Stimulated activated CD4-positive, alpha-beta T cell treated with anti-CD3 and anti-CD28 coated beads, Interleukin-4, amount 100 ng/mL, for 4 hours (primary cell): ENCODE data around the gene HIF3A.
"Not testable (repeated sequence)": the region's sequence is repeated elsewhere in the genome, so short reads cannot be mapped to it uniquely, and the experiment has no call there.

Experiments used
- DNase-seq, 2 experiments: peaks; one replicate each; pipeline ENCODE4 v3.0.0-alpha.2; 2020

Gene HIF3A

DNA sequence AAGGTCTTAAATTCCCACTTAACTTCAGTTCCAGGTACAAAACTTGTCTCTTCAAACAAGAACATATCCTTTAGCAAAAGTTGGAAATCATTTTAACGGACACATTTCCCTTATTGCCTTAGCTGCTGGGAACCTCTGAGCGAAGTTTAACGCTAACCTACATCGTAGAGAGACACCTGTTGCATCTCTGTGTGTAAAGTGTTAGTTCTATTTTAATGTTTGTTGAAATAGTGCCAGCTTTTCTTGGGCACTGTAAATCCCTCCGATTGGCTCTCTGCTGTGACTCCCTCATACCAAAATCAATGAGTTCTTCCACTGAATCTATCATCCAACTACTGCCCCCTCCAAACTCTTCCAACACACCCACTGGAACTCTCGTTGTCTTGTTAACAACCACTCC lies 2.3 kb upstream of the HIF3A start:
- DNase-seq, result no peak

DNA sequence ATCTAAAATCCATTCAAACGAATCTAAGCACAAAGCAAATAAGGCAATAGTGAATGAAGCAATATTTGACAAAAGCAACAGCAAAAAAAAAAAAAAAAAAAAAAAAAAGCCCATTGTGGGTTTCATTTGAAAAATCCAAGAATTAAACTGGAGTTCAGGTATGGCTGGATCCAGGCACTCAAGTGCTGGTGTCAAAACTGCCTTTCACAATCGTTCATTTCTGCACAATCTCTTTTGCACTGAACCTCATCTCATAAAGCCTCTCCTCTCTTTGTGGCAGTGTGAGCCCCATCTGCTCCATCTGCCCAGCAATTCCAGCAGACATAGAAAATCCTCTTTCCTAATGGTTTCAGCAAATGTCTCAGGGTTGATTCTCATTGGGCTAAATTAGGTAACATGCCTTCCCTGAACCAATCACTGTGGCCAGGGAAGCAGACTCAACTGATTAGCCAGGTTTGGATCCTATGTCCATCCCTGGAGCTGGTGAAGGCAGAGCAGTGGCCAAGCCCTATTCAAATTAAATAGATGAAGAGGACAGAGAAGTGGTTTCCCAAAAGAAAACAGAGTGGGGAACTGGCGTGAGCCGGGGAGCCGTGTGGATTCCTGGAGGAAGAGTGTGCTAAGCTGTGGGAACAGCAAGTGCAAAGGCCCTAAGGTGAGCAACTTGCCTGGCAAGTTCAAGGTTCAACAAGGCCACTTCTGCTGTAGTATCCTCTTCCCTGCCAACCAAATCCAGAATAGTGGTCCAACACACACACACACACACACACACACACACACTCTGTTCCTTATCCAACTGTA lies 1.2 kb upstream of the HIF3A start:
- DNase-seq, result no peak

DNA sequence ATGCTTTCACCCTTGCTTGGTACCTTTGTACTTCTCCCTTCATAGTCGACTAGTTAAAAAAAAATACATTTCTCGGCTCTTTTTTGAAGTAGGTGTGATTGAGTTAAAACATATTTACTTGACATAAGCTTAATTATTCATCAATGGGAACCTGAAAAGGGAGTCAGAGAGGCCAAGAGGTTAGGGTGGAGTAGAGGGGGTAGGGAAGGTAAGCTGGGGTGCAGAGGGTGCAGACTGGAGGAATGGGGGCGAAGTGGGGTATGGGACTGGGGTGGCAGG lies 701 bp upstream of the HIF3A start:
- no peak for DNase-seq

DNA sequence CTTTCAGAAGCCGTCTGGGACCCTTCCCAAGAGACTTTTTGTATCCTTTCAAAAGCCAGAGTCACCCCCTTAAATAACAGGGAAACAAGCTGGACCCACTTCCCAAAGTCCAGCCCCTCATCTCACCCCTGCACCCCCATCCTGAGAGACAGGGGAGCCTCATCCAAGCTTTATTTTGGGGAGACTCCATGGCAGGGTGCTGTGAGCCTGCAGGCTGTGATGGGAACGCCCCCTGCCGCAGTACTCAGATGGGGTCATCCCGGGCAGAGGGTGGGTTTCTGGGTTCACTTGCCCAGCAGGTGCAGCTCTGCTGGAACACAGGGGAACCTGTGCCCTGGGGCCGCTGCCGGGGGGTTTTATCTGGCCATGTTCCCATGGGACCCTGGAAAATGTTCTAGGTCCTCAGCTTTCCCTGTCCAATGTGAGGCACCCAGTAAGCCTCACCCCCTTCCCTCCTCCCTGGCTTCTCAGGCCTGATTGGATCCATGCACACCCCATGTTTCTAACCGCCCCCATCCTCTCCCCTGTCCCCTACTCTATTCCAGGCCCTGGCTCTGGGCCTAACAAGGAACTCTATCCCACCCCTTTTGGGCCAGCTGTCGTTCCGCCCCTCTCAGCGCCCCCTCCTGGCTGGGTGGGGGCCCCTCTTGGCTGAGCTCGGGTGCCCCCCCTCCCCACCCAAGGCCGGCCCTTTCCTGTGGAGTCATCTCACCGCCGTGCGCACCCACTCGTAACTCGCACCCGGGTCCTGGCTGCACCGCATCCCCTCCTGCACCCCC lies 1.0 kb downstream of the HIF3A start:
- no peak for DNase-seq

DNA sequence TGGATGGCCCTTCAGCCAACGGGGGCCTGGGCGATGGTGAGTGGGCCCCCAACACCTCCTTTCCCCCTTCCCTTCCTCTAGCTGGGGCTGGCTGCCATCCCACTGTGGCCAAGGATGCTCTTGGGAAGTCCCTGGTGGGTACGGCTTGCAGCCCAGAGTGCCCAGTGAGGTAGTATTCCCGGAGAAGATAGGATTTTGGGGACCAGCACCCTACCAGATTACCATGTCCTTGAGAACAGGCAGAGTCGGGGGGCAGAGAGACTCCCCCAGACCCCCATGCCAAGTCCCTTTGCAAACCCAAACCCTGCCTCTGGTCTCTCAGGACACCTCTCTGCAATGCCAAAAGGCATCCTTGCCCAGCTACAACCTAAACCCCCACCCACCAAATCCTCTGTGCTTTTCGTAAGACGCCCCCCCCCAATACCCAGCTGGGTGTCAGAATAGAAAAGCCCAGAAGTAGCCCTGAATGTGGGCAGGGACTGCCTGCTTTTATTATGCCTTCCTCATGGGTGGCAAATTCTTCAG lies 1.7 kb downstream of the HIF3A start:
- DNase-seq, result no peak

DNA sequence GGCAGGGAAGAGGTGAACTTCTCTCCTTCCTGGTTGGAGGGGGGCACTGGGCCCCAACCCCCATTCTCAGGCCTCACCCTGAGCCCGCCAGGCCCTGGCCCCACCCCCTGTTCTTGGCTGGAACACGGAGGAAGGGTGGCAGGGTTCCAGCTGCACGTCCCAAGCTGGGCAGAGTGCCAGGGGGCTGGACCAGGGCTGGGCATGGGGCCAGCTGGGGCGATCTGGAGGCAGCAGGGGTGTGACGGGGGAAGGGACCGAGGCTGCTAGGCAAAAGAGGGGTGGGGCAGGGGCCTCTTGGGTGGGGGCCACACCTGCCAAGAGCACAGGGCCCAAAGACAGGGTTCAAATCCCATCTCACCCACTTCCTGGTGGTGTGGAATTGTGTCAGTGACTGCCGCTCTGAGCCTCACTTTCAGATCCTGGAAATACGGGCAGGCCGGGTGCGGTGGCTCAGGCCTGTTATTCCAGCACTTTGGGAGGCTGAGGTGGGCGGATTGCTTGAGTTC lies 2.2 kb downstream of the HIF3A start:
- no peak for DNase-seq

DNA sequence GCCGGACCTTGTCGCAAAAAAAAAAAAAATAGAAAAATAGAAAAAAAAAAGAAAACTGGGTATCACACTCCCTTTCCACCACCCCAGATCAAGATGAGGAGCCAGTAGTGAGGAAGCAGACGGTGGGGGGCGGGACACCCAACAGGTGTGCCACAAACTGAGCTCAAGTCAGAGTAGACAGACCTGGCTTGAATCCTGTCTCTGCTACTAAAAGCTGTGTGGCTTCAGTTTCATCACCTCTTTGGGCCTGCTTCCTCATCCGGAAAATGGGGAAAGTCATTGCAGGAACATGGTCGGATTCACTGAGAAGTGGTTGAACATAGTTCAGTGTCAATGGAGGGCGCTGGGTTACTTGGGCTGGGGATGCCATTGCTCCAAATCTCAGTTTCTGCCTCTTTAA lies 2.9 kb downstream of the HIF3A start:
- no peak for DNase-seq

DNA sequence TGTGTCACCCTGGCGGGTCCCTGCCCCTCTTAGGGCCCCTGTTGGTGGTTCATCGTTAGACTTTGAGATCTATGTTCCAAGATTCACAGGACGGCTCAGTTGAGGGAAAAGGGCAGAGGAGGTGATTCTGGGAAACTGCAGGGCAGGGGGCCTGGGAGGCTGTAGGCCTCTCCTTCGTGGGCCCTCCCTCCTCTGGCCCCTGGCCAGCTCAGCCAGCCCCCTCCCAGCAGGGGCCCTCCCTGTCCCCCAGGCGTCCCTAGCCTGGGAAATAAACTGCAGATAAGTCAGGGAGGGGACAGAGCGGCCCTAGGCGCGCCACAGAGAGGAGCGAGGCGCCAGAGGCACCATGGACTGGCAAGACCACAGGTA lies 6.5 kb downstream of the HIF3A start:
- DNase-seq, result no peak

DNA sequence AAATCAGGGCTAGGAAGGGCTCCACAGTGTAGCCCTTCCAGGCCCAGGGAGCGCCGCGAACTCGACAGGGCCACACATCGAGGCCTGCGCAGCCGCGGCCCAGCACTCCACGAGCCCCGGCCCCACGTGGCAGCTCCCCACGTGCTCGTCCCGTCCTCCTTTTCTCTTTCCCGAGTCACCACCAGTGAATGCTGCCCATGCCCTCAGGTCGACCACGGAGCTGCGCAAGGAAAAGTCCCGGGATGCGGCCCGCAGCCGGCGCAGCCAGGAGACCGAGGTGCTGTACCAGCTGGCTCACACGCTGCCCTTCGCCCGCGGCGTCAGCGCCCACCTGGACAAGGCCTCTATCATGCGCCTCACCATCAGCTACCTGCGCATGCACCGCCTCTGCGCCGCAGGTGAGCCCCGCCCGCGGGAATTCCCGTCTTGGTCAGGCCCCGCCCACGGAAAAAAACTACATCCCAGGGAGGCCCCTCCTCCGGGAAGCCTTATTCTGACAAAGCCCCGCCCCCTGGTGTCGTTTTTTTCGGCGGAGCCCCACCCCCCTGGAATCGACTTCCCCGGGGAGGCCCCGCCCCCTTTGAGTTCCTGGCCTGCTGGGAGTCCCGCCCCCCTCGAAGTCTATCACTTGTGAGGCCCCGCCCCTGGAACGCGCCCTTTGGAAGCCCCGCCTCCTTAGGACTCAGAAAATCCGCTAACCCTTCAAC lies 7.0 kb downstream of the HIF3A start:
- DNase-seq, result peak in 1 of 2 experiments; percentile 9

DNA sequence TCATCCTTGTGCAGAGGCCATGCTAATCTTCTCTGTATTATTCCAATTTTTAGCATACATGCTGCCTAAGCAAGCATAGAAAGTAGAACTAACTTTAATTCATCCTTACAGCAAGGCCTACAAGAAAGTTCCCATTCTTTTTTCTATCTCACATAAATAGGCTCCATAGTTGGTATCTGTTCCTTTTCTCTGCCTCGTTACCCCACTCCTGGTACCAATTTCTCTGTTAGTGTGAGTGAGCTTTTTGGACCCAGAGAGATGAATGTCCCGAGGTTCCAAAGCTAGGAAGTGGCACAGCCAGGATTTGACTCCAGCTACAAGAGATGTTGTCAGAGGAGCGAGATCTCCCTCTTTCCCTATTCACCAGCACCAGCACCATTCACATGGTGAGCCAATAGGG lies 9.7 kb downstream of the HIF3A start:
- no peak for DNase-seq

DNA sequence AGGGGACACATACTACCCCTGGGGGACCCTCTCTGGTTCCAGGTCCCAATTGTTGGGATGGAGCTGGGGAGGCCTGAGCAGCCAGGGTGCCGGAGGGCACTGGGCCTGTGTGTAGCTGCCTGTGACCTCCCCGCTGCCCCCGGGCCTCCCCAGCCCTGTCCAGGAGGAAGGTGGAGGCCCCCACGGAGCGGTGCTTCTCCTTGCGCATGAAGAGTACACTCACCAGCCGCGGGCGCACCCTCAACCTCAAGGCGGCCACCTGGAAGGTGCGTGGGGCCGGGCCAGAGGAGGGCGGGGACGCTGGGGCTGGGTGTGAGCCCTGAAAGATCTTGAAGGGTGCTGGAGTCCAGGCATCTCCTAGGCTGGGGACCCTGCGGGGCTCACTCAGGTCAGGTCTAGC lies 11.7 kb downstream of the HIF3A start:
- DNase-seq, result no peak

DNA sequence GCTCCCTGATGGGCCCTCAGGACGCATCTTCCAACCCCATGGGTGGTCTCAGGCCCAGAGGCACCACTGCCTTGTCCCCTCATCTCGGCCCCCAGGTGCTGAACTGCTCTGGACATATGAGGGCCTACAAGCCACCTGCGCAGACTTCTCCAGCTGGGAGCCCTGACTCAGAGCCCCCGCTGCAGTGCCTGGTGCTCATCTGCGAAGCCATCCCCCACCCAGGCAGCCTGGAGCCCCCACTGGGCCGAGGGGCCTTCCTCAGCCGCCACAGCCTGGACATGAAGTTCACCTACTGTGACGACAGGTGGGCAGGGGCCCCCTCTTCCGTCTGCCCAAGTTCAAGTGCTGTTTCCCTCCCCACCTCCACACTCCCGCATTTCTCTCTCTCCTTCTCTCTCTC lies 12.2 kb downstream of the HIF3A start:
- DNase-seq, result no peak

DNA sequence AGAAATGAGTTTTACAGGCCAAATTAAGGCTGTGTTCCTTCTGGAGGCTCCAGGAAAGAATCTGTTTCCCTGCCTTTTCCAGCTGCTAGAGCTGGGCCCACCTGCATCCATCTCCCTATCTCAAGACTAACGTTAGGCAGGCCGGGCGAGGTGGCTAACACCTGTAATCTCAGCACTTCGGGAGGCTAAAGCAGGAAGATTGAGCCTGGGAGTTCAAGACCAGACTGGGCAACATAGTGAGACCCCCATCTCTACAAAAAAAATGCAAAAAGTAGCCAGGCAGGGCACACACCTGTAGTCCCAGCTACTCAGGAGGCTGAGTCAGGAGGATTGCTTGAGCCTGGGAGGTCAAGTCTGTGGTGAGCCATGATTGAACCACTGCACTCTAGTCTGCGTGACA lies 14.6 kb downstream of the HIF3A start:
- DNase-seq, result no peak

DNA sequence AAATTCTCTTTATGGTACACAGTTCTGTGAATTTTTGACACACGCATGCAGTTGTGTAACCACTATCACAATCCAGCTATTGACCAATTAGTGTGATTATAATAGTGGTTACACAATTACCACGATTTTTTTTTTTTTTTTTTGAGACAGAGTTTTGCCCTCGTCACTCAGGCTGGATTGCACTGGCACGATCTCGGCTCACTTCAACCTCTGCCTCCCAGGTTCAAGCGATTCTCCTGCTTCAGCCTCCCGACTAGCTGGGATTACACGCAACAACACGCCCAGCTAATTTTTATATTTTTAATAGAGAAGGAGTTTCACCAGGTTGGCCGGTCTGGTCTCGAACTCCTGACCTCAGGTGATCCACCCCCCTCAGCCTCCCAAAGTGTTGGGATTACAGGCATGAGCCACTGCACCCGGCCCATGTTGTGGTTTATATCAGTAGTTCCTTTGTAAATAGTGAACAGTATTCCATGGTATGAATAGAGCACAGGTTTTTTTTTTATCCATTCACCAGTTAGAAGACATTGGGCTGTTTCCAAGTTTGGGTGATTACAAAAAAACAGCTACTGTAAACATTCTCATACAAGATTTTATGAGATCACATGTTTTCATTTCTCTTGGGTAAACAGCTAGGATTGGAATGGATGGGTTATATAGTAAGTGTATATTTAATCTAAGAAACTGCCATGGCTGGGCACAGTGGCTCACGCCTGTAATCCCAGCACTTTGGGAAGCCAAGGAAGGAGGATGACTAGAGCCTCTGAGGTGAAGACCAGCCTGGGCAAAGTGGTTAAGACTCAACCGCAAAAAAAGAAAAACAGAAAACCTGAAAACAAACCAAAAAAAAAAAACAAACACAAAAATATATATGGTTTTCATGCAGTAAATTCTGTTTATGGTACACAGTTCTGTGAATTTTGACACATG lies 17.0 kb downstream of the HIF3A start:
- not testable (repeated sequence) for DNase-seq

DNA sequence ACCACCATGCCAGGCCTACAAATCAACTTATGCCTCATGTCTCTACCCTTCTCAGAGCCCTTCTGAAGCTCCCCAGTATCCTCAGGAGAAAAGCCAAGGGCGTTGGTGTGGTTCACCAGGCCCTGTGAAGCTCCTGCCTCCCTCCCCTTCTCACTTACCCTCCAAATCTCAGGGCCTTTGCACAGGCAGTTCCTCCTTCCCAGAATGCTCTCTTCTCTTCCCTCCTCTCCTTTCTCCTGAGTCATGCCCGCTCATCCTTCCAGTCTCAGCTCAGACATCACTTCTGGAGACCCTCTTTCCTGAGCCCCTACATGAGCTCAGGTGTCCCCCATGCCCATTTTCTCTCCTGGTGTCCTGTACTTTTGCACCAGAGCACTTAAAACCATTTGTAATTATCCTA lies 20.5 kb downstream of the HIF3A start:
- DNase-seq, result no peak

DNA sequence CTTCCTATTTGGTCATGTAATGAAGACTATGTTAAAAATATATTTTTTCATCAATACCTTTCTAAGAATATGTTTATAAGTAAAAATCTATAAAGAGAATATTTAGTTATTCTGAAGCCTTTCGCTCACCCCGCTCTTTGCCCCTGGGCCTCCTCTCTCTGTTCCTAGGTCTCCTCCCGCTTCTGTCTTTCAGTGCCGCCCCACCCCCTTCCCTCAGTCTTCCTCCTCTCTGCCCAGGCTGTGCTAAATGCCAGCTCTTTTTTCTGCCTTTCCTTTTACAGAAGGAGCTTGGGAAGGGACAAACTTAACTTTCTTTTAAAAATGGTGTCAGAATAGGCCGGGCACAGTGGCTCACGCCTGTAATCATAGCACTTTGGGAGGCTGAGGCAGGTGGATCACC lies 22.8 kb downstream of the HIF3A start:
- no peak for DNase-seq

DNA sequence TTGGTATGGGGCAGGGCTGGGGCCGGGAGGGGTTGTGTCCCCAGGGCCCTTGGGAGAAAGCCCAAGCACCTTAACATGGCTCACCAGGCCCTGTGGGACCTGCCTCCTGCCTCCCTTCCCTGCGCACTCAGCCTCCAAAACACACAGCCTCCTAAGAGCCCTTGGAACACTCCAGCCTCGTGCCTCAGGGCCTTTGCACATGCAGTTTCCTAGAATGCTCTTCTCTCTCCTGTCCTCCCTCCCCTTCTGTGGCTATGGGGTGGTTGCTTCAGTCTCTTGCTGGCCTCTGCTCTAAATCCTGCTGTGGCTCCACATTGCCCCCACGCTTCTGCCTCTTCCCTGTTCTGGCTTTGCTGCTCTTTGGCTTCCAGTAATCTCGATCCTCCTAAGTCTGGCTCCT lies 23.7 kb downstream of the HIF3A start:
- DNase-seq, result no peak

DNA sequence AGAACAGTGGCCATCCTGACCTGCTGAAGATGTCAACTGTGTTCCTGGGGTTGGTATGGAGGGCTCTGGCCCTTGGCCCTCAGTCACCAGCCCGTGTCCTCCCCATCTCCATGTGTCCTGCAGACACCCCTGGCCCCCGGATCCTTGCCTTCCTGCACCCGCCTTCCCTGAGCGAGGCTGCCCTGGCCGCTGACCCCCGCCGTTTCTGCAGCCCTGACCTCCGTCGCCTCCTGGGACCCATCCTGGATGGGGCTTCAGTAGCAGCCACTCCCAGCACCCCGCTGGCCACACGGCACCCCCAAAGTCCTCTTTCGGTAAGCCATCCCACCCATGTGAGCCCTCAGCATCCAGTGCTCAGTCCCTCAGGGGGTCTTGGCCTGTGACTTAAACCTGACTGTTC lies 24.8 kb downstream of the HIF3A start:
- no peak for DNase-seq

DNA sequence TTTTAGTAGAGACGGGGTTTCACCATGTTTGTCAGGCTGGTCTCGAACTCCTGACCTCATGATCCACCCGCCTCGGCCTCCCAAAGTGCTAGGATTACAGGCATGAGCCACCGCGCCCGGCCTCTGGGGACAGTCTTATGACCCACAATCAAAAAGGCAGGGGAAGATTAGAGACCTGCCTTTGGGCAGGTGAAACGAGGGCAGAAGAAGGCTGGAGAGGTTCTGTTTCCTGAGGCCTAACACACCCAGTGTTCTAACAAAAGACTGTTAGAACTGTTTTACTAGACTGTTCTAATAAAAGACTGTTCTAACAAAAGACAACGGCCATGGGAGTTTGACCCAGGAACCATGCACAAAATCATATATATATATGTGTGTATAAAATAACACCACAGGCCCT lies 26.4 kb downstream of the HIF3A start:
- not testable (repeated sequence) for DNase-seq

DNA sequence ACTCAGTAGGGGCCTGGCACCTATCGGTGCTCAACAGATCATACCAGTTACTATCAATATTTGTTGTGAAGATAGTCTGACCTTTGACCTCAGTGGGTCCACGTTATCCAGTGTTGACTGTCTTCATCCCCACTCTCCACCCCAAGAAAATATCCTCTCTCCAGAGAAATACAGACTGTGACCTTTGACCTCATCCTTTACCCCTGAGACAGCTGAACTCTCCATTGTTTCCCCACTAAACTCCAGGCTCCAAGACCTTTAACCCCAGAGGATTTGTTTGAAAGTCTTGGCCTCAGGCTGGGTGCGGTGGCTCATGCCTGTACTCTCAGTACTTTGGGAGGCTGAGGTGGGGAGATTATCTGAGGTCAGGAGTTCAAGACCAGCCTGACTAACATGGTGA lies 27.4 kb downstream of the HIF3A start:
- DNase-seq, result no peak

DNA sequence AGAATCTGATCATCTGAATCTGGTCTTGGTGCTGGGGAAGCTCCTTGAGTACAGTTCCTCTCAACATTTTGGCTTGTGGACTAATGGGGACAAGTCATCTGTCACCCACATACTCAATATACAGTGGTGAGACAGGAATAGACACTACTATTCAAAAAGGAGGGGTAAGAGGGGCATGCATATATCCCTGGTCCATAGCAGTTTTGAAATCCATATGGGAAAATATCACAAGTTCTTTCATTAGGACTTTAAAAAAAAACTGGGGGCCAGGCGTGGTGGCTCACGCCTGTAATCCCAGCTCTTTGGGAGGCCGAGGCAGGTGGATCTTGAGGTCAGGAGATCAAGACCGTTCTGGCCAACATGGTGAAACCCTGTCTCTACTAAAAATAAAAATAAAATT lies 29.8 kb downstream of the HIF3A start:
- no peak for DNase-seq

DNA sequence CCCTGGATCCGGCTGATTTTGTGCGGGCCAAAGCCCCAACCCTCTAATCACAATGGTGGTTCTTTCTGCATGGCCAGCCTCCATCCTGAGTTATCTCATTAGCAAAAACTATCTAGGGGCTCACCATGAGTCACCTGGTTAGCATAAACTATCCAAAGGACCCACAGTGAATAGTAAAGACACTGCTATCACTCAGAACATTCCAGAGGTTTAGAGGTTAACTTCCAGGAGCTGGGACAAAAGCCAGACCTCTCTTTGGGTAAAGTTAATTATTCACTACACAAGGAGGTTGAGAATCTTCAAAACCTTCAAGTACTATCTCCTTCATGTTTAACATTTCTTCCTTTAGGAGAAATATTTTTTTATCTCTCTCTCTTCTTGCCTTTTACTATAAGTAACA lies 31.2 kb downstream of the HIF3A start:
- DNase-seq, result no peak
